Breast epithelium (tissue), 4 donors: Measurements from ENCODE around the gene NTHL1. TPM values are rescaled to one million over a fixed set of nuclear protein-coding genes. Genes with fewer than 3 reads are reported as not detected.

Experiments
- DNase-seq, 2 donors: peaks; one replicate each; pipeline ENCODE4 v3.0.0-alpha.2; 2019; ENCODE audit warnings: low spot score in 2 of 2
- H3K27ac ChIP-seq, 2 donors: fragments of 200-600 bp; sonication (generic) in 1 of 2; one replicate each; pipeline ENCODE4 v1.5.1; 2016 to 2019; ENCODE audit warnings: mild to moderate bottlenecking in 1 of 2
- H3K27me3 ChIP-seq, 2 donors: fragments of 200-600 bp; sonication (generic) in 1 of 2; one replicate each; pipeline versions ENCODE4 v1.5.1 to v1.6.0; 2017 to 2019; ENCODE audit warnings: control low read depth in 1 of 2, mild to moderate bottlenecking in 1 of 2
- H3K36me3 ChIP-seq: fragments of 200-600 bp; one replicate; pipeline ENCODE4 v1.5.1; 2019
- H3K4me1 ChIP-seq, 2 donors: fragments of 200-600 bp; sonication (generic); one replicate each; pipeline ENCODE4 v1.5.1; 2016 to 2019; ENCODE audit warnings: control low read depth in 1 of 2
- H3K4me3 ChIP-seq, 3 donors: fragments of 200-600 bp; sonication (generic); 1 replicate in 2 of 3; 2 replicates in 1 of 3; pipeline ENCODE4 v1.5.1; 2016 to 2019; ENCODE audit warnings: mild to moderate bottlenecking in 3 of 3, moderate library complexity in 2 of 3
- H3K9me3 ChIP-seq, 2 donors: fragments of 200-600 bp; sonication (generic) in 1 of 2; one replicate each; pipeline ENCODE4 v1.5.1; 2016 to 2019; ENCODE audit warnings: control low read depth in 1 of 2
- POLR2A ChIP-seq: fragments of 450-650 bp; IDR thresholded peaks from one replicate; pipeline ENCODE4 v1.6.1; 2016; ENCODE audit warnings: antibody characterized with exemption, mild to moderate bottlenecking, moderate library complexity
- POLR2AphosphoS5 ChIP-seq, 3 donors: sonication (generic); formaldehyde crosslinking; IDR thresholded peaks; one replicate each; pipeline ENCODE4 v1.6.1; 2017; ENCODE audit warnings: antibody characterized with exemption in 3 of 3
- intact Hi-C: fragments of 100-400 bp; cut with DNase I; formaldehyde crosslinking; loops from one replicate; pipeline ENCODE4 v1.15.1; 2023; ENCODE audit warnings: low total_unique reads
- total RNA-seq, 3 donors: library from RNA; depleted of rRNA; stranded (reverse); fragments of >200 nt; gene quantifications; one replicate each; pipeline ENCODE4 v1.1.0, GENCODE V29; 2016
- TF ChIP-seq, protein P1 (sequence below), 3 donors: fragments of 450-650 bp; IDR thresholded peaks; one replicate each; pipeline ENCODE4 v1.5.1; 2016 to 2017; ENCODE audit warnings: antibody characterized with exemption in 3 of 3, mild to moderate bottlenecking in 3 of 3, moderate library complexity in 3 of 3

Gene NTHL1
- total RNA-seq, 3 donors from 2014 or later: 10.6 to 27.9 (median 16.1) TPM

DNA sequence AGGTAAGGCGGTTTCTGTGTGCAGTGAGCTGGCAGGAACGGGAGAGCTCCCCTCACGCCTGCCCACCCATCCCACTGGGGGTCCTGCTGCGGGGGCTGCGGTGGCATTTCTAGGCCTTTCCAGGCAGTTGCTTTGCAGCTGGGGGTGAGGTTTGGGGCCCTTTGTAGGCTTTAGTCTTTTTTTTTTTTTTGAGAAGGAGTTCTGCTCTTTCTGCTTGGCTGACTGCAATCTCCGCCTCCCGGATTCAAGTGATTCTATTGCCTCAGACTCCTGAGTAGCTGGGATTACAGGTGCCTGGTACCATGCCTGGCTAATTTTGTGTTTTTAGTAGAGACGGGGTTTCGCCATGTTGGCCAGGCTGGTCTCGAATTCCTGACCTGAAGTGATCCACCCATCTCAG is 11.2 kb upstream of the NTHL1 start:
- H3K4me1 ChIP-seq: no peaks in the 10 kb centered on the region
- no peak overlapping the region for H3K4me3 ChIP-seq
- intact Hi-C loops: no loop called here
- H3K36me3 ChIP-seq: no peaks in the 10 kb centered on the region
- H3K27me3 ChIP-seq: no peaks in the 10 kb centered on the region
- H3K9me3 ChIP-seq: no peaks in the 10 kb centered on the region
- TF ChIP-seq, protein P1, sequence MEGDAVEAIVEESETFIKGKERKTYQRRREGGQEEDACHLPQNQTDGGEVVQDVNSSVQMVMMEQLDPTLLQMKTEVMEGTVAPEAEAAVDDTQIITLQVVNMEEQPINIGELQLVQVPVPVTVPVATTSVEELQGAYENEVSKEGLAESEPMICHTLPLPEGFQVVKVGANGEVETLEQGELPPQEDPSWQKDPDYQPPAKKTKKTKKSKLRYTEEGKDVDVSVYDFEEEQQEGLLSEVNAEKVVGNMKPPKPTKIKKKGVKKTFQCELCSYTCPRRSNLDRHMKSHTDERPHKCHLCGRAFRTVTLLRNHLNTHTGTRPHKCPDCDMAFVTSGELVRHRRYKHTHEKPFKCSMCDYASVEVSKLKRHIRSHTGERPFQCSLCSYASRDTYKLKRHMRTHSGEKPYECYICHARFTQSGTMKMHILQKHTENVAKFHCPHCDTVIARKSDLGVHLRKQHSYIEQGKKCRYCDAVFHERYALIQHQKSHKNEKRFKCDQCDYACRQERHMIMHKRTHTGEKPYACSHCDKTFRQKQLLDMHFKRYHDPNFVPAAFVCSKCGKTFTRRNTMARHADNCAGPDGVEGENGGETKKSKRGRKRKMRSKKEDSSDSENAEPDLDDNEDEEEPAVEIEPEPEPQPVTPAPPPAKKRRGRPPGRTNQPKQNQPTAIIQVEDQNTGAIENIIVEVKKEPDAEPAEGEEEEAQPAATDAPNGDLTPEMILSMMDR (IDR thresholded peaks at IDR 0.05): no peak
- no peak for TF ChIP-seq POLR2A
- TF ChIP-seq POLR2AphosphoS5 (IDR thresholded peaks at IDR 0.05): no peak
- H3K27ac ChIP-seq: no peak overlapping the region
- DNase-seq: no peak

DNA sequence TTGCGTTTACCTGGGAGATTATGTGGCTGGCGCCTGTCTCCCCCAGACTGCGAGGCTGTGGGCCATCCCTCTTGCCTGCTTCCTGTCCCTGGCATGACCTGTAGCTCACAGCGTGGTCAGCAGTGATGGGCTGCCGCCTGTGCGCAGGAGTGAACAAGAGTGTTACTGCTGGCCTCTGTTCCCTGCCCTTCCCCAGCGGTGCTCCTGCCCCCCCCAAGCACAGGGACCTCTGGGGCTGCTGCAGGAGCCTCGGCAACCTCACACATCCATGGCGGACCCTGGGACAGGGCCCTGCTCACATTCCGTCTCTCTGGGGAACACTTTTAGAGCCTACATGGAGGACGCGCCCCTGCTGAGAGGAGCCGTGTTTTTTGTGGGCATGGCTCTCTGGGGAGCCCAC is 10.8 kb upstream of the NTHL1 start:
- H3K27ac ChIP-seq: no peak overlapping the region
- H3K27me3 ChIP-seq: no peaks in the 10 kb centered on the region
- no peak overlapping the region for H3K4me3 ChIP-seq
- TF ChIP-seq POLR2AphosphoS5 (IDR thresholded peaks at IDR 0.05) (no peak), POLR2A (no peak)
- TF ChIP-seq, protein P1 (IDR thresholded peaks at IDR 0.05): no peak
- H3K9me3 ChIP-seq: no peaks in the 10 kb centered on the region
- intact Hi-C loops: no loop called here
- H3K36me3 ChIP-seq: no peaks in the 10 kb centered on the region
- no peak for DNase-seq
- H3K4me1 ChIP-seq: no peaks in the 10 kb centered on the region

DNA sequence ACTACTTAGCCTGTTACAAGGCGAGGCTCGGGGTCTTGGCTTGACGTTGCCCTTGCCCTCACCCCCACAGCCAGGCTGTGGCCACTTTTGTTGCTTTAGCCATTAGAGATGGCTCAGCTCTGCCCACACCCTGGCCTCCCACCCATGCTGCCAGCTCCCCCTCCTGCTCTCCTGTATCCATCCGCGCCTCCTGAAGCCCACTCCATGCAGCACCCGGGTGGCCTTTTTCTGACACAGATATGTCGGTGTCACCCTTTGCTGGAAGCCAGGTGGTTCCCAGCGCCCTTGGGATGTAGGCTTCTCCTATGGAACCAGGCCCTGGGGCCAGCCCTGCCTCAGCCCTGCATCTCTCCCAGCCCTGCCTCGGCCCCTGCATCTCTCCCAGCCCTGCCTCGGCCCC is 9.8 kb upstream of the NTHL1 start:
- Histone ChIP-seq H3K9me3 (no peaks in the 10 kb centered on the region), H3K36me3 (no peaks in the 10 kb centered on the region), H3K27ac (no peak overlapping the region), H3K4me1 (no peaks in the 10 kb centered on the region), H3K4me3 (no peak overlapping the region), H3K27me3 (no peaks in the 10 kb centered on the region)
- intact Hi-C loops: no loop called here
- DNase-seq: no peak
- no peak for TF ChIP-seq POLR2AphosphoS5 (IDR thresholded peaks at IDR 0.05)
- TF ChIP-seq POLR2A: no peak
- TF ChIP-seq, protein P1 (IDR thresholded peaks at IDR 0.05): no peak

DNA sequence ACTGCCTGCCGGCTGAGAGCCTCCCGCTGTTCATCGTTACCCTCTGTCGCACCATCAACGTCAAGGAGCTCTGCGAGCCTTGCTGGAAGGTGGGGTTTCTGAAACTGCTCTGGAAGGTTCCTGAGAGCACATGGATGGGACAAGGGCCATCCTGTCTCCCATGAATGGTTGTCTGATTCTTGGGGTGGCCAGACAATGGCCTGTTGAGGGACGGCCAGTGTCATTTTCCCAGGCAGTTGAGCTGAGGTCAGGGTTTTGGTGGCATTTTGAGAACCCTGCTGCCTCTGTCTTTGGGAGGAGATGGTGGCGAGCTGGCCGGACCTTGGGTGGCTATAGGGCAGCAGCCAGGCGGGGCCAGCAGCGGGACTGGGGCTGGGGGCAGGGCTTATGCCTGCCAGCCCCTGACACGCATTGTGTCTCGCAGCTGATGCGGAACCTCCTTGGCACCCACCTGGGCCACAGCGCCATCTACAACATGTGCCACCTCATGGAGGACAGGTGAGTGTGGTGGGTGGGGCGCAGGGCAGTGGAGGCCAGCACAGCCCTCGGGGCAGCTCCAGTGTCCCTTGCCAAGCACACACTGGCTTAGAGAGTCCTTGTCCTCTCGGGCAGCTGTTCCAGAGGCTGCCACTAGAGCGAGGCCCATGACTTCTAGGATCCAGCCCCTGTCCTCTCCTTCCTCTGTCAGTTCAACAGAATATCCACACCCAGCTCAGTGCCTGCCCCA is 9.2 kb upstream of the NTHL1 start:
- no peaks in the 10 kb centered on the region for H3K9me3 ChIP-seq
- intact Hi-C loops: no loop called here
- H3K4me3 ChIP-seq: no peak overlapping the region
- TF ChIP-seq, protein P1 (IDR thresholded peaks at IDR 0.05): peak in 1 of 3 donors; percentile 16
- TF ChIP-seq POLR2AphosphoS5 (IDR thresholded peaks at IDR 0.05) (no peak), POLR2A (no peak)
- no peaks in the 10 kb centered on the region for H3K36me3 ChIP-seq
- H3K27ac ChIP-seq: no peak overlapping the region
- H3K27me3 ChIP-seq: no peaks in the 10 kb centered on the region
- no peaks in the 10 kb centered on the region for H3K4me1 ChIP-seq
- DNase-seq: no peak

DNA sequence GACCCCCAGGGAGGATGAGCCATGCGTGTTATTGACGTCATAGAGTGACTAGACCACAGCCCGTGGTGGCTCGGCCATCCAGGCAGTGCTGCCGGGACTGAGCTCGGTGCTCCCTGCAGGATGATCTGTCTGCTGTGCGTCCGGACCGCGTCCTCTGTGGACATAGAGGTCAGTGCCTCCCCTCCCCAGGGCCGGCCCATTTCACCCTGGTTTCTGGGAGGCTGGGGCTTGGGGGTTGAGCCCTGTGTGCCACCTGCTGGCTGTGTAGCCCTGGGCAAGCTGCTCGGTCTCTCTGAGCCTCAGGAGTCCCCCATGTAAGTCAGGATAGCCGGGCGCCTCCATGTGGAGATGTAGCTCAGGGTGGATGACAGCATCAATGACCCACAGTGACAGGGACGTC is 8.4 kb upstream of the NTHL1 start:
- intact Hi-C loops: no loop called here
- TF ChIP-seq POLR2AphosphoS5 (IDR thresholded peaks at IDR 0.05): no peak
- TF ChIP-seq, protein P1 (IDR thresholded peaks at IDR 0.05): no peak
- TF ChIP-seq POLR2A: no peak
- DNase-seq: no peak
- no peak overlapping the region for H3K27ac ChIP-seq
- H3K36me3 ChIP-seq: no peaks in the 10 kb centered on the region
- no peaks in the 10 kb centered on the region for H3K4me1 ChIP-seq
- H3K9me3 ChIP-seq: no peaks in the 10 kb centered on the region
- no peak overlapping the region for H3K4me3 ChIP-seq
- H3K27me3 ChIP-seq: no peaks in the 10 kb centered on the region
